ENCODE data around the gene HSBP1.

DNA sequence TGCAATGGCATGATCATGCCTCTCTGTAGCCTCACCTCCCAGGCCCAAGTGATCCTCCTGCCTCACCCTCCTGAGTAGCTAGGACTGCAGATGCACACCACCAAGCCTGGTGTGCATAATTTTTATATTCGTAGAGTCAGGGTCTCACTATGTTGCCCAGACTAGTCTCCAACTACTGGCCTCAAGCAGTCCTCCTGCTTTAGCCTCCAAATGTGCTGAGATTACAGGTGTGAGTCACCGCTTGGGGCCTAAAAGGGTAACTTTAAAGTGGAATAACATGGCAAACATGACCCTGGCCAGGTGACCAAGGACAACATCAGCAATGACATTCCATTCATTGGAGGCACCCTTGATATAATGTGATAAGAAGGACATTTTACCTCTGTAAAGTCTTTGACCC lies 26.1 kb downstream of the HSBP1 start:
- no peak for TF ChIP-seq POLR2AphosphoS5 (IDR thresholded peaks at IDR 0.05)
- TF ChIP-seq, protein P1, sequence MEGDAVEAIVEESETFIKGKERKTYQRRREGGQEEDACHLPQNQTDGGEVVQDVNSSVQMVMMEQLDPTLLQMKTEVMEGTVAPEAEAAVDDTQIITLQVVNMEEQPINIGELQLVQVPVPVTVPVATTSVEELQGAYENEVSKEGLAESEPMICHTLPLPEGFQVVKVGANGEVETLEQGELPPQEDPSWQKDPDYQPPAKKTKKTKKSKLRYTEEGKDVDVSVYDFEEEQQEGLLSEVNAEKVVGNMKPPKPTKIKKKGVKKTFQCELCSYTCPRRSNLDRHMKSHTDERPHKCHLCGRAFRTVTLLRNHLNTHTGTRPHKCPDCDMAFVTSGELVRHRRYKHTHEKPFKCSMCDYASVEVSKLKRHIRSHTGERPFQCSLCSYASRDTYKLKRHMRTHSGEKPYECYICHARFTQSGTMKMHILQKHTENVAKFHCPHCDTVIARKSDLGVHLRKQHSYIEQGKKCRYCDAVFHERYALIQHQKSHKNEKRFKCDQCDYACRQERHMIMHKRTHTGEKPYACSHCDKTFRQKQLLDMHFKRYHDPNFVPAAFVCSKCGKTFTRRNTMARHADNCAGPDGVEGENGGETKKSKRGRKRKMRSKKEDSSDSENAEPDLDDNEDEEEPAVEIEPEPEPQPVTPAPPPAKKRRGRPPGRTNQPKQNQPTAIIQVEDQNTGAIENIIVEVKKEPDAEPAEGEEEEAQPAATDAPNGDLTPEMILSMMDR (IDR thresholded peaks at IDR 0.05): no peak
